K562 (cell line): ENCODE results near the gene HIVEP2. TPM values are rescaled to one million over a fixed set of nuclear protein-coding genes. Genes with fewer than 3 reads are reported as not detected.

Source experiments
- ATAC-seq: fragments of 200-7000 bp; cut with Tn5 transposase; 3 replicates; pipeline ENCODE4 v1.9.1; 2020; ENCODE audit warnings: moderate library complexity
- BruUV-seq: library from RNA; stranded (reverse); fragments of 400-500 nt; replicated peaks from 2 replicates; lab custom pipeline; 2021; lab: Mats Ljungman, UMichigan
- CTCF ChIA-PET: fragments of 300-600 bp; formaldehyde crosslinking; extraction: SDS; loops from one replicate; lab custom pipeline; 2021; ENCODE audit warnings: low intra/inter-chr PET ratio; lab: Yijun Ruan, JAX
- POLR2A ChIA-PET: fragments of 300-600, 350-650 bp; sonication (Branson Sonifier 250); formaldehyde crosslinking; extraction: SDS; loops from one replicate; lab custom pipeline; 2021; ENCODE audit warnings: antibody characterized with exemption, inconsistent platforms; lab: Yijun Ruan, JAX
- DNase-seq, 4 experiments: peaks; one replicate each; pipeline versions ENCODE4 v3.0.0 to v3.0.0-alpha.2; 2011 to 2018; ENCODE audit warnings: low spot score in 3 of 4, mixed read lengths in 3 of 4; ENCODE audit errors: extremely low read depth in 1 of 4
- FAIRE-seq: peaks from 2 replicates; lab custom pipeline; 2011; peaks lifted over from hg19 to GRCh38; lab: Jason Lieb, UNC
- H2AFZ ChIP-seq: 2 replicates; pipeline ENCODE4 v1.6.0; 2011; ENCODE audit warnings: low read depth, low read length, control low read depth, inconsistent platforms
- H3K27ac ChIP-seq: fragments of 200-600 bp; 3 replicates; pipeline ENCODE4 v1.8.0; 2011; ENCODE audit warnings: low read depth, mild to moderate bottlenecking, control low read depth, inconsistent platforms, low read length, moderate library complexity, mixed read lengths; ENCODE audit errors: extremely low read depth
- H3K27me3 ChIP-seq, 2 experiments: fragments of 300-600 bp in 1 of 2; 2 replicates in 1 of 2; 3 replicates in 1 of 2; pipeline versions ENCODE4 v1.6.0 to v1.8.0; 2011; ENCODE audit warnings: inconsistent platforms in 2 of 2, low read length in 2 of 2, mild to moderate bottlenecking in 1 of 2, mixed read lengths in 1 of 2, moderate library complexity in 1 of 2; ENCODE audit not compliant: control insufficient read depth in 2 of 2, insufficient read depth in 2 of 2
- H3K36me3 ChIP-seq: fragments of 300-600 bp; 3 replicates; pipeline ENCODE4 v1.8.0; 2011; ENCODE audit warnings: mild to moderate bottlenecking, low read length, inconsistent platforms; ENCODE audit not compliant: control insufficient read depth, insufficient read depth
- H3K4me1 ChIP-seq, 2 experiments: fragments of 200-600 bp in 1 of 2; replicated peaks in 1 of 2; 2 replicates in 1 of 2; 3 replicates in 1 of 2; pipeline versions ENCODE4 v1.5.1 to v1.8.0; 2011; ENCODE audit warnings: inconsistent platforms in 2 of 2, low read length in 2 of 2, mild to moderate bottlenecking in 1 of 2, mixed read lengths in 1 of 2, moderate library complexity in 1 of 2; ENCODE audit not compliant: control insufficient read depth in 2 of 2, insufficient read depth in 2 of 2
- H3K4me2 ChIP-seq: 2 replicates; pipeline ENCODE4 v1.6.1; 2011; ENCODE audit warnings: low read length, control low read depth, inconsistent platforms, mixed read lengths; ENCODE audit not compliant: insufficient read depth
- H3K4me3 ChIP-seq: fragments of 200-600 bp; sonication (generic), shearing (Covaris generic); 2 replicates; pipeline ENCODE4 v1.5.1; 2016; ENCODE audit warnings: control low read depth, inconsistent platforms
- H3K79me2 ChIP-seq: fragments of 200-600 bp; 3 replicates; pipeline ENCODE4 v1.8.0; 2011; ENCODE audit warnings: low read length, inconsistent platforms; ENCODE audit not compliant: control insufficient read depth, insufficient read depth
- H3K9ac ChIP-seq, 2 experiments: 2 replicates each; pipeline versions ENCODE4 v1.6.0 to v1.6.1; 2011; ENCODE audit warnings: low read depth in 2 of 2, low read length in 2 of 2, control low read depth in 1 of 2, inconsistent platforms in 1 of 2, mild to moderate bottlenecking in 1 of 2, mixed read lengths in 1 of 2; ENCODE audit not compliant: insufficient read depth in 1 of 2
- H3K9me1 ChIP-seq: one replicate; pipeline ENCODE4 v1.6.0; 2011; ENCODE audit warnings: inconsistent platforms, mild to moderate bottlenecking, low read length, moderate library complexity; ENCODE audit not compliant: control insufficient read depth, insufficient read depth
- H3K9me3 ChIP-seq: replicated peaks from 2 replicates; pipeline ENCODE4 v1.5.1; 2011; ENCODE audit warnings: low read depth, low read length, inconsistent platforms; ENCODE audit not compliant: control insufficient read depth, insufficient read depth
- H4K20me1 ChIP-seq: replicated peaks from 2 replicates; pipeline ENCODE4 v1.6.1; 2011; ENCODE audit warnings: low read length, inconsistent platforms, mixed read lengths; ENCODE audit not compliant: control insufficient read depth, insufficient read depth
- CC2D1A ChIP-seq: fragments of 450-650 bp; IDR thresholded peaks from 2 replicates; pipeline ENCODE4 v1.6.1; 2017; ENCODE audit warnings: mild to moderate bottlenecking
- GABPA ChIP-seq: fragments of 200-800 bp; sonication (Bioruptor generic); conservative IDR thresholded peaks from 2 replicates; pipeline ENCODE4 v1.6.1; 2016; ENCODE audit warnings: low read depth, missing genetic modification characterization, missing compliant biosample characterization
- HIVEP1 ChIP-seq: fragments of 250-450 bp; sonication (Bioruptor Pico); IDR thresholded peaks from 2 replicates; pipeline ENCODE4 v1.4.0; 2020; ENCODE audit warnings: mild to moderate bottlenecking
- RBM17 ChIP-seq: fragments of 200-400 bp; formaldehyde crosslinking; IDR thresholded peaks from 2 replicates; pipeline ENCODE4 v1.6.1; 2017; ENCODE audit warnings: low read depth, mild to moderate bottlenecking, low read length, borderline replicate concordance
- SAFB ChIP-seq: fragments of 200-400 bp; formaldehyde crosslinking; IDR thresholded peaks from 2 replicates; pipeline ENCODE4 v1.6.1; 2017; ENCODE audit warnings: low read depth, low read length, borderline replicate concordance
- SMAD1 ChIP-seq: fragments of 150-350 bp; IDR thresholded peaks from 2 replicates; pipeline ENCODE4 v1.6.1; 2014; ENCODE audit warnings: low read length, low read depth; ENCODE audit not compliant: partially characterized antibody
- SMARCC2 ChIP-seq: fragments of 450-650 bp; IDR thresholded peaks from 2 replicates; pipeline ENCODE4 v1.6.1; 2017; ENCODE audit warnings: antibody characterized with exemption, moderate library complexity, mild to moderate bottlenecking, low read depth
- ZNF121 ChIP-seq: sonication (generic); formaldehyde crosslinking; conservative IDR thresholded peaks from 2 replicates; pipeline ENCODE4 v1.8.0; 2022; ENCODE audit warnings: missing genetic modification reagents
- ZNF24 ChIP-seq: fragments of 450-650 bp; IDR thresholded peaks from 2 replicates; pipeline ENCODE4 v1.6.1; 2016
- ZNF408 ChIP-seq: fragments of 250-450 bp; sonication (Bioruptor Pico); IDR thresholded peaks from 2 replicates; pipeline ENCODE4 v1.4.0; 2020; ENCODE audit warnings: low read depth, mild to moderate bottlenecking, moderate library complexity
- WGBS: fragments of 100-300 bp; shearing (Covaris generic); methylation state at CpG from one replicate; pipeline ENCODE4 v1.1.6; 2016; ENCODE audit warnings: low coverage, mixed read lengths; ENCODE audit not compliant: insufficient coverage; ENCODE audit errors: missing lambda C conversion rate; 5-methylcytosine and 5-hydroxymethylcytosine counted together
- in situ Hi-C: fragments of 300-500 bp; cut with MboI; formaldehyde crosslinking; loops from 4 replicates; pipeline ENCODE4 v1.15.0; 2018; ENCODE audit warnings: inconsistent platforms, mixed read lengths
- intact Hi-C: fragments of 100-400 bp; cut with micrococcal nuclease; formaldehyde crosslinking; loops from 2 replicates; pipeline ENCODE4 v1.14.2; 2022
- polyA plus RNA-seq, 8 experiments: library from polyadenylated mRNA; depleted of rRNA in 4 of 8; stranded (reverse) in 5 of 8; unstranded in 3 of 8; fragments of >200 nt; fragmentation: Nextera tagmentation in 2 of 8; fragmentation: Illumina TruSeq in 1 of 8; extraction: Ambion mirVana in 2 of 8; extraction: Trizol in 1 of 8; gene quantifications; 2 replicates each; pipeline versions ENCODE4 v1.2.1 to v1.2.3, GENCODE V29; 2011 to 2014; ENCODE audit warnings: inconsistent platforms in 1 of 8, missing spikeins in 1 of 8
- total RNA-seq, 7 experiments: library from RNA; depleted of rRNA in 6 of 7; stranded (reverse); fragments of >200 nt in 6 of 7; fragmentation: Illumina TruSeq in 2 of 7; extraction: Trizol in 2 of 7; gene quantifications; 2 replicates each; pipeline versions ENCODE4 v1.2.1 to v1.2.3, GENCODE V29; 2011 to 2021; ENCODE audit warnings: low replicate concordance in 1 of 7
- TF ChIP-seq, protein P1 (sequence below): IDR thresholded peaks from 2 replicates; pipeline ENCODE4 v1.6.1; 2016; ENCODE audit warnings: missing genetic modification characterization, missing compliant biosample characterization
- TF ChIP-seq, protein P2 (sequence below): sonication (generic); formaldehyde crosslinking; IDR thresholded peaks from 2 replicates; pipeline ENCODE4 v1.8.1; 2023; ENCODE audit warnings: mild to moderate bottlenecking, missing genetic modification reagents
- TF ChIP-seq, protein P3 (sequence below): fragments of 250-450 bp; sonication (Bioruptor Pico); IDR thresholded peaks from 2 replicates; pipeline ENCODE4 v1.8.0; 2022; ENCODE audit warnings: inconsistent platforms, mild to moderate bottlenecking, moderate library complexity, borderline replicate concordance
- TF ChIP-seq, protein P4 (sequence below): fragments of 250-450 bp; sonication (Bioruptor Pico); IDR thresholded peaks from 2 replicates; pipeline ENCODE4 v1.5.1; 2021; ENCODE audit warnings: mild to moderate bottlenecking

The HIVEP2 gene
- total and polyA plus RNA-seq, 9 of the 15 experiments (the other 6 are each of a cell fraction or from before 2014, with no cell fraction given): under 0.01 to 1.2 (median 0.31) TPM

DNA sequence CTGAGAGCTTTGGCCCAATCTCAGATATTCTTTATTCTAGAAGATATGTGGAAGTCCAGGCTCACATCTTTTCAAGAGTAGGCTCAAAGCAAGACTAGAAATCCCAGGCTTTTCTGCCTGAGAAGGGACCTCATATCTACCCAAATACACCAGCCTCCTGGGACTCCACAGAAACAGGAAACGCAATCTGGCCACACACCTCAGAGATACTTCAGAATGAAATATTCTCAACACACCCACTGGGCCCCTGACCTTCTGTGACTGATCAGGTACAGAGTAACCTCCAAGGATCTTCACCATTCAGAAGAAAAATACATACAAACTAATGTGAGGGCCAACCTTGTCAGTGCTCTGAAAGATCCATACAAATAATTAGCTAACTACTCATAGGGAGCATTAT, 183.2 kb downstream of the HIVEP2 start:
- DNase-seq (no peak), FAIRE-seq (no peak), ATAC-seq (no peak)
- Histone ChIP-seq H3K4me1 (no peaks in the 10 kb centered on the region), H3K4me2 (no peak overlapping the region), H3K27me3 (peaks cover 0 to 3% of the 10 kb centered on the region in 2 experiments; a peak in 1 of 5 replicates), H3K36me3 (no peaks in the 10 kb centered on the region), H3K79me2 (no peaks in the 10 kb centered on the region), H2AFZ (no peak overlapping the region), H3K4me3 (no peak overlapping the region), H3K9ac (no peak overlapping the region), H3K27ac (no peak overlapping the region), H3K9me1 (no peaks in the 10 kb centered on the region), H3K9me3 (no peaks in the 10 kb centered on the region), H4K20me1 (no peaks in the 10 kb centered on the region)
- WGBS: 0% methylated on average over 1 of the region's 1 CpG
- TF ChIP-seq, protein P1, sequence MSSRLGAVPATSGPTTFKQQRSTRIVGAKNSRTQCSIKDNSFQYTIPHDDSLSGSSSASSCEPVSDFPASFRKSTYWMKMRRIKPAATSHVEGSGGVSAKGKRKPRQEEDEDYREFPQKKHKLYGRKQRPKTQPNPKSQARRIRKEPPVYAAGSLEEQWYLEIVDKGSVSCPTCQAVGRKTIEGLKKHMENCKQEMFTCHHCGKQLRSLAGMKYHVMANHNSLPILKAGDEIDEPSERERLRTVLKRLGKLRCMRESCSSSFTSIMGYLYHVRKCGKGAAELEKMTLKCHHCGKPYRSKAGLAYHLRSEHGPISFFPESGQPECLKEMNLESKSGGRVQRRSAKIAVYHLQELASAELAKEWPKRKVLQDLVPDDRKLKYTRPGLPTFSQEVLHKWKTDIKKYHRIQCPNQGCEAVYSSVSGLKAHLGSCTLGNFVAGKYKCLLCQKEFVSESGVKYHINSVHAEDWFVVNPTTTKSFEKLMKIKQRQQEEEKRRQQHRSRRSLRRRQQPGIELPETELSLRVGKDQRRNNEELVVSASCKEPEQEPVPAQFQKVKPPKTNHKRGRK (tag): no peak
- TF ChIP-seq SAFB (no peak), HIVEP1 (CRISPR knock-in tag) (no peak), ZNF408 (CRISPR knock-in tag) (no peak), GABPA (tag) (no peak), ZNF121 (no peak), RBM17 (no peak), ZNF24 (no peak), CC2D1A (no peak), SMARCC2 (no peak), SMAD1 (no peak)
- TF ChIP-seq, protein P2, sequence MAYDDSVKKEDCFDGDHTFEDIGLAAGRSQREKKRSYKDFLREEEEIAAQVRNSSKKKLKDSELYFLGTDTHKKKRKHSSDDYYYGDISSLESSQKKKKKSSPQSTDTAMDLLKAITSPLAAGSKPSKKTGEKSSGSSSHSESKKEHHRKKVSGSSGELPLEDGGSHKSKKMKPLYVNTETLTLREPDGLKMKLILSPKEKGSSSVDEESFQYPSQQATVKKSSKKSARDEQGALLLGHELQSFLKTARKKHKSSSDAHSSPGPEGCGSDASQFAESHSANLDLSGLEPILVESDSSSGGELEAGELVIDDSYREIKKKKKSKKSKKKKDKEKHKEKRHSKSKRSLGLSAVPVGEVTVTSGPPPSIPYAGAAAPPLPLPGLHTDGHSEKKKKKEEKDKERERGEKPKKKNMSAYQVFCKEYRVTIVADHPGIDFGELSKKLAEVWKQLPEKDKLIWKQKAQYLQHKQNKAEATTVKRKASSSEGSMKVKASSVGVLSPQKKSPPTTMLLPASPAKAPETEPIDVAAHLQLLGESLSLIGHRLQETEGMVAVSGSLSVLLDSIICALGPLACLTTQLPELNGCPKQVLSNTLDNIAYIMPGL (CRISPR knock-in tag): no peak
- TF ChIP-seq, protein P3, sequence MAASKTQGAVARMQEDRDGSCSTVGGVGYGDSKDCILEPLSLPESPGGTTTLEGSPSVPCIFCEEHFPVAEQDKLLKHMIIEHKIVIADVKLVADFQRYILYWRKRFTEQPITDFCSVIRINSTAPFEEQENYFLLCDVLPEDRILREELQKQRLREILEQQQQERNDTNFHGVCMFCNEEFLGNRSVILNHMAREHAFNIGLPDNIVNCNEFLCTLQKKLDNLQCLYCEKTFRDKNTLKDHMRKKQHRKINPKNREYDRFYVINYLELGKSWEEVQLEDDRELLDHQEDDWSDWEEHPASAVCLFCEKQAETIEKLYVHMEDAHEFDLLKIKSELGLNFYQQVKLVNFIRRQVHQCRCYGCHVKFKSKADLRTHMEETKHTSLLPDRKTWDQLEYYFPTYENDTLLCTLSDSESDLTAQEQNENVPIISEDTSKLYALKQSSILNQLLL (CRISPR knock-in tag): no peak
- TF ChIP-seq, protein P4, sequence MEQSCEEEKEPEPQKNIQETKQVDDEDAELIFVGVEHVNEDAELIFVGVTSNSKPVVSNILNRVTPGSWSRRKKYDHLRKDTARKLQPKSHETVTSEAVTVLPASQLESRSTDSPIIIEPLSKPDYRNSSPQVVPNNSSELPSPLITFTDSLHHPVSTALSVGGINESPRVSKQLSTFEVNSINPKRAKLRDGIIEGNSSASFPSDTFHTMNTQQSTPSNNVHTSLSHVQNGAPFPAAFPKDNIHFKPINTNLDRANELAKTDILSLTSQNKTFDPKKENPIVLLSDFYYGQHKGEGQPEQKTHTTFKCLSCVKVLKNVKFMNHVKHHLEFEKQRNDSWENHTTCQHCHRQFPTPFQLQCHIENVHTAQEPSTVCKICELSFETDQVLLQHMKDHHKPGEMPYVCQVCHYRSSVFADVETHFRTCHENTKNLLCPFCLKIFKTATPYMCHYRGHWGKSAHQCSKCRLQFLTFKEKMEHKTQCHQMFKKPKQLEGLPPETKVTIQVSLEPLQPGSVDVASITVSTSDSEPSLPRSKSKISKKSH (CRISPR knock-in tag): no peak
- POLR2A ChIA-PET: interaction anchor here (0.7 kb wide), 1 partner anchor 44 kb away, joined by 4 read pairs; no protein-coding TSS in a partner anchor
- CTCF ChIA-PET: no interaction called here
- no TSS peak for BruUV-seq
- intact Hi-C loops: no loop called here
- in situ Hi-C loops: no loop called here
